Keratinocyte (primary cell): ENCODE results near the gene PGAM2. TPM values are rescaled to one million over a fixed set of nuclear protein-coding genes. Genes with fewer than 3 reads are reported as not detected.
"Not testable (repeated sequence)": the region's sequence is repeated elsewhere in the genome, so short reads cannot be mapped to it uniquely, and the experiment has no call there.

ENCODE experiments used
- DNase-seq: peaks from one replicate; pipeline ENCODE4 v3.0.0-alpha.2; 2011; ENCODE audit warnings: low read depth, missing footprints, low spot score
- FAIRE-seq: peaks from 2 replicates; lab custom pipeline; 2011; peaks lifted over from hg19 to GRCh38; lab: Jason Lieb, UNC
- H2AFZ ChIP-seq: 2 replicates; pipeline ENCODE4 v1.6.0; 2012; ENCODE audit warnings: low read length, control low read depth, inconsistent platforms; ENCODE audit not compliant: control insufficient read depth
- H3K27ac ChIP-seq: 2 replicates; pipeline ENCODE4 v1.5.1; 2011; ENCODE audit warnings: low read length; ENCODE audit not compliant: control insufficient read depth, insufficient read depth
- H3K27me3 ChIP-seq: 3 replicates; pipeline ENCODE4 v1.6.0; 2011; ENCODE audit warnings: low read length; ENCODE audit not compliant: control insufficient read depth, insufficient read depth; ENCODE audit errors: extremely low read depth
- H3K36me3 ChIP-seq, 2 experiments: 2 replicates in 1 of 2; 3 replicates in 1 of 2; pipeline ENCODE4 v1.5.1; 2011; ENCODE audit warnings: low read length in 2 of 2, mild to moderate bottlenecking in 1 of 2; ENCODE audit not compliant: control insufficient read depth in 2 of 2, insufficient read depth in 2 of 2; ENCODE audit errors: extremely low read depth in 1 of 2
- H3K4me1 ChIP-seq: 3 replicates; pipeline ENCODE4 v1.5.1; 2011; ENCODE audit warnings: low read length; ENCODE audit not compliant: control insufficient read depth, insufficient read depth; ENCODE audit errors: extremely low read depth
- H3K4me2 ChIP-seq: 3 replicates; pipeline ENCODE4 v1.6.0; 2011; ENCODE audit warnings: low read depth, low read length; ENCODE audit not compliant: control insufficient read depth, insufficient read depth; ENCODE audit errors: extremely low read depth
- H3K4me3 ChIP-seq, 3 experiments: fragments of 200-600 bp in 1 of 3; sonication (generic) in 1 of 3; 2 replicates in 2 of 3; 3 replicates in 1 of 3; pipeline ENCODE4 v1.5.1; 2011 to 2016; ENCODE audit warnings: low read length in 3 of 3, mild to moderate bottlenecking in 3 of 3, control low read depth in 2 of 3, inconsistent platforms in 1 of 3, low read depth in 1 of 3, mixed read lengths in 1 of 3, mixed run types in 1 of 3, moderate library complexity in 1 of 3; ENCODE audit not compliant: control insufficient read depth in 2 of 3, insufficient read depth in 2 of 3; ENCODE audit errors: extremely low read depth in 1 of 3
- H3K79me2 ChIP-seq: 2 replicates; pipeline ENCODE4 v1.6.0; 2012; ENCODE audit warnings: low read length; ENCODE audit not compliant: control insufficient read depth, insufficient read depth
- H3K9ac ChIP-seq: 3 replicates; pipeline ENCODE4 v1.6.0; 2011; ENCODE audit warnings: low read length; ENCODE audit not compliant: control insufficient read depth, insufficient read depth; ENCODE audit errors: extremely low read depth
- H3K9me1 ChIP-seq: 3 replicates; pipeline ENCODE4 v1.6.0; 2011; ENCODE audit warnings: low read length; ENCODE audit not compliant: control insufficient read depth, insufficient read depth; ENCODE audit errors: extremely low read depth
- H3K9me3 ChIP-seq: 2 replicates; pipeline ENCODE4 v1.5.1; 2012; ENCODE audit warnings: low read depth, low read length; ENCODE audit not compliant: control insufficient read depth
- H4K20me1 ChIP-seq: 3 replicates; pipeline ENCODE4 v1.6.0; 2011; ENCODE audit warnings: low read length; ENCODE audit not compliant: control insufficient read depth, insufficient read depth; ENCODE audit errors: extremely low read depth
- CTCF ChIP-seq, 3 experiments: IDR thresholded peaks in 1 of 3; conservative IDR thresholded peaks in 1 of 3; optimal IDR thresholded peaks in 1 of 3; 2 replicates in 2 of 3; 3 replicates in 1 of 3; pipeline versions ENCODE3 to v1.5.1; 2011; ENCODE audit warnings: low read length in 3 of 3, mild to moderate bottlenecking in 3 of 3, moderate library complexity in 2 of 3, control low read depth in 1 of 3, inconsistent platforms in 1 of 3; ENCODE audit not compliant: insufficient read depth in 2 of 3; ENCODE audit errors: extremely low read depth in 1 of 3
- EZH2 ChIP-seq: IDR thresholded peaks from one replicate; pipeline ENCODE4 v1.6.1; 2012; ENCODE audit warnings: inconsistent platforms, mild to moderate bottlenecking, low read length, moderate library complexity
- dilution Hi-C: fragments of 300-500 bp; cut with MboI; formaldehyde crosslinking; loops from one replicate; pipeline ENCODE4 v1.7.0; 2020; ENCODE audit warnings: low sequenced_read_pairs; ENCODE audit not compliant: extremely low pct_ligation_motif_present
- polyA plus RNA-seq, 5 experiments: library from polyadenylated mRNA; depleted of rRNA in 3 of 5; stranded (reverse) in 3 of 5; stranded (forward) in 1 of 5; unstranded in 1 of 5; fragments of >200 nt; gene quantifications; 1 replicate in 1 of 5; 2 replicates in 3 of 5; 3 replicates in 1 of 5; pipeline versions ENCODE4 v1.2.1 to v1.2.3, GENCODE V29; 2011 to 2012; ENCODE audit warnings: missing spikeins in 2 of 5, low read depth in 1 of 5, low replicate concordance in 1 of 5

PGAM2 gene
- polyA plus RNA-seq, 1 donor (not counting 4 experiments of a cell fraction or from before 2014, with no cell fraction given) = not detected

GRCh38 chr7:44043902-44044301 lies 21.5 kb downstream of the PGAM2 start:
- no peak for FAIRE-seq
- Histone ChIP-seq H2AFZ (peak overlapping the region; percentile 95), H3K9me3 (no peaks in the 10 kb centered on the region), H3K4me3 (peak overlapping the region; percentile 87 to 99 (median 98)), H3K9me1 (no peaks in the 10 kb centered on the region), H3K9ac (peak overlapping the region; percentile 80), H3K36me3 (peaks cover 0 to 9% of the 10 kb centered on the region in 2 experiments), H3K79me2 (peaks cover 42% of the 10 kb centered on the region), H4K20me1 (peaks cover 3% of the 10 kb centered on the region), H3K4me1 (peaks cover 15% of the 10 kb centered on the region), H3K4me2 (peak overlapping the region; percentile 84), H3K27me3 (no peaks in the 10 kb centered on the region), H3K27ac (peak overlapping the region; percentile 70)
- TF ChIP-seq EZH2 (no peak), CTCF (optimal IDR thresholded peaks at IDR 0.05 in 1 of 3, IDR thresholded peaks at IDR 0.05 in 1 of 3, conservative IDR thresholded peaks at IDR 0.05 in 1 of 3; ENCODE audit: extremely low read depth in 1 of 3, insufficient read depth in 2 of 3, low read length in 3 of 3) (no peak)
- DNase-seq = no peak
- dilution Hi-C loops = no loop called here

- Histone ChIP-seq H3K4me1 (peaks cover 12% of the 10 kb centered on the region), H3K27ac (no peak overlapping the region), H3K4me2 (no peak overlapping the region), H4K20me1 (no peaks in the 10 kb centered on the region), H3K36me3 (peaks cover 0 to 8% of the 10 kb centered on the region in 2 experiments), H3K9me3 (no peaks in the 10 kb centered on the region), H3K4me3 (no peak overlapping the region), H3K9me1 (no peaks in the 10 kb centered on the region), H3K9ac (no peak overlapping the region), H3K79me2 (peaks cover 27% of the 10 kb centered on the region), H2AFZ (no peak overlapping the region), H3K27me3 (no peaks in the 10 kb centered on the region)
- no peak for TF ChIP-seq EZH2
- no peak for TF ChIP-seq CTCF (optimal IDR thresholded peaks at IDR 0.05 in 1 of 3, IDR thresholded peaks at IDR 0.05 in 1 of 3, conservative IDR thresholded peaks at IDR 0.05 in 1 of 3; ENCODE audit: extremely low read depth in 1 of 3, insufficient read depth in 2 of 3, low read length in 3 of 3)
- DNase-seq (no peak), FAIRE-seq (no peak)
- dilution Hi-C loops = no loop called here
These were observed 23.1 kb downstream of the PGAM2 start for GRCh38 chr7:44042221-44042620.

DNA sequence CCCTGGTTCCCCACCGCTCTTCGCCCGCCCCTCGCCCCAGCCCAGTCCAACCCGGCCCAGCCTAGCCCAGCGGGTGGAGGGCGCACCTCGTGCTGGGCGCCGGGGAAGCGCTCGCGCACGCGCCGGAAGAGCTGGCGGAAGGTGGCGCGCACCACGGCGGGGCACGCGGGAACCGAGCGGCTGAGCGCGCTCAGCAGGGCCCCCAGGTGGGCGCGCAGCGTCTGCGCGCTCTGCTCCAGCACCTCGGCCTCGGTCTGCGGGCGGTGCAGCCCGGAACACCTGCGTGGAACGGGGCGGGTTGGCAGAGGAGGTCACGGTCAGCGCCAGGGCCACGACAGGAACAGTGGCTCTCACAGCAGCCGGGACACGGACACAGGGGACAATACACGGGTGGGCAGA lies 24.9 kb downstream of the PGAM2 start:
- H3K9me3 ChIP-seq, H3K36me3 ChIP-seq, H3K27ac ChIP-seq, H4K20me1 ChIP-seq, H3K27me3 ChIP-seq, H3K4me1 ChIP-seq, H3K9ac ChIP-seq, DNase-seq, H3K4me3 ChIP-seq, H3K9me1 ChIP-seq, H3K79me2 ChIP-seq, FAIRE-seq, dilution Hi-C loops: not testable (repeated sequence)
- H2AFZ ChIP-seq = peak overlapping the region; percentile 49
- peak overlapping the region; percentile 41 for H3K4me2 ChIP-seq

DNA sequence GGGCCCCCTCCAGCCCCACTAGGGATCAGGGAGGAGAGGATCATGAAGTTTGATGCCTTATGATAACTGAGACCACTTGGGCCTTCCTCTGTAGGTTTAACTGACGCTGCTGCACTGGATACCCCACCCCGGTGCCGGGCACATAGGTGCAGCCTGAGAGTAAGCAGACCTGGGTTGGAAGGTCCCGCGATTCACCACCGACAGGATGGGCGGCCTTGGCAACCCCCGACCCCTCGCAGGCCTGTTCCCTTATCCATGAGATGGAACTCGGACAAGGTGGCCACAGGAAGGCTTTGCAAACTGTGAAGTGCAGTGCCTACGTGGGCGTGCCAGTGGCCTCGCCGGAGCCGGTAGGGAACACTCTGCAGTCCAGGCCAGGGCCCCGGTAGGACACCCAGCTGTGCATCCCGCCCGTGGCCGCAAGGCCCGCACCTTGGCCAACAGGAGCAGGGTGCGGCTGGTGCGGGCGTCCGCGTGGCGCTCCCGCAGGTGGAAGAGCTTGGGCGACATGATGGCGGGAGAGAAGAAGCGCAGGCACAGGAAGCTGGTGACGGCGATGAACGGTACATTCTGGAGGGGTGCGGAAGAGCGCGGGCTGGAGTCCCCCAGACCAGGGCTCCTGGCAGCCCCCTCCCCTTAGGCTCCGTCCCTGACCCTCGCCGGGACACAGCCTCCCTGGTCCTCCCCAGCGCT lies 25.4 kb downstream of the PGAM2 start:
- H3K4me1 ChIP-seq, H4K20me1 ChIP-seq, FAIRE-seq, H2AFZ ChIP-seq, H3K27ac ChIP-seq, H3K9me1 ChIP-seq, H3K9ac ChIP-seq, H3K36me3 ChIP-seq, DNase-seq, dilution Hi-C loops, H3K9me3 ChIP-seq, H3K27me3 ChIP-seq, H3K79me2 ChIP-seq, H3K4me3 ChIP-seq: not testable (repeated sequence)
- peak overlapping the region; percentile 41 for H3K4me2 ChIP-seq
